Fibroblast of skin of abdomen (primary cell): ENCODE results near the gene IL24.
A peak's percentile ranks its signal among the peaks of the same experiment; 100 is the strongest.

ENCODE experiments used
- DNase-seq: peaks from one replicate; pipeline ENCODE4 v3.0.0-alpha.2; 2013

Gene IL24

DNA sequence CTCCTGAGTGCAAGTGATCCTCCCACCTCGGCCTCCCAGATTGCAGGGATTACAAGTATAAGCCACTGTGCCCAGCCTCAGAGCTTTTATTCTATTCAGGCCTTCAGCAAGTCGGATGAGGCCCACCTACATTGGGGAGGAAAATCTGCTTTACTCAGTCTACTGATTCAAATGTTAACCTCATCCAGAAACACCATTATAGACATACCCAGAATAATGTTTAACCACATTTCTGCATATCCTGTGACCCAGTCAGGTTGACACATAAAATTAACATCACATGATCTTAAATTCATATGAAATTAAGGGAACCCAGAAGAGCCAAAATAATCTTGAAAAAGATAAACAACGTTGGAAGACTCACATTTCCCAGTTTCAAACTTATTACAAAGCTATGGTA, 16.9 kb upstream of the IL24 start:
- no peak for DNase-seq

DNA sequence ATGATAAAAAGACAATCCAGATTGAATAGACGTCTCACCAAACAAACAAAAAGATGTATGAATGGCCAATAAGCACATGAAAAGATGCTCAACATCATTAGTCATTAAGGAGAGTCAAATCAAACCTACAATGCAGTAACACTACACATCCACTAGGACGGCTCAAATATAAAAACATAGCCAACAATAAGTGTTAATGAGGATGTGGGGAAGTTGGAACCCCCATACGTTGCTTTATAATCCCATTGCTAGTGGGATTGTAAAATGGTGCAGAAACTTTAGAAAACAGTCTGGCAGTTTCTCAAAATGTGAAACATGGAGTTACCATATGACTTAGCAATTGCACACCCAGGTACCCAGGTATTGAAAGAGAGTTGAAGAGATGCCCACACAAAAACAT, 14.7 kb upstream of the IL24 start:
- DNase-seq, result no peak

DNA sequence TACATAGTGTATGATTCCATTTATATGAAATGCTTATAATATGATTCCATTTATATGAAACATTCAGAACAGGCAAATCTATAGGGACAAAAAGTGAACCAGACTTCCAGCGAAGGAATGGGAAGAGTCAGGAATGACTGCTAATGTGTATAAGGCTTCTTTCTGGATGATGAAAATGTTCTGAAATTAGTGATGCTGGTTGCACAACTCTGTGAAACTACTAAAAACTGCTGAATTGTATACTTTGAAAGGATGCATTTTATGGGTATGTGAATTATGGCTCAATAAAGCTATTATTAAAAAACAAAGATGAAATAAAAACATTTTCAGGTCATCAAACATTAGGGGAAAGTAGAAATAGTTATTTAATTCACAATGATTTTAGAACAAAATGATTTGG, 14.1 kb upstream of the IL24 start:
- DNase-seq, result no peak

DNA sequence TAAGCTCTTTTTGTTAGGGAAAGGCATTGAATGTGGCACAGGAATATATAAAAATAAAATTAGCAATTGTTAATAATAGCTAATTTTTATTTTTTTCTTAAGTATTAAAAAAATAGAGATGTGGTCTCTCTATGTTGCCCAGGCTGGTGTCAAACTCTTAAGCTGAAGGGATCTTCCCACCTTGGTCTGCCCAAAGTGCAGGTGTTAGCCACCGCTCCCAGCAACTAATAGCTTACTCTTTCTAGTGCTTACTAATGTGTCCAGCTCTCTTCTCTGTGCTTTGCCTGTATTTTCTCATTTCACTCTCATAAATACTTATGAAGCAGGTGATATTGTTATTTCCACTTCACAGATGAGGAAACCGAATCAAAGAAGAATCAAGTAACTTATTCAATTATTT, 13.4 kb upstream of the IL24 start:
- DNase-seq, result no peak

DNA sequence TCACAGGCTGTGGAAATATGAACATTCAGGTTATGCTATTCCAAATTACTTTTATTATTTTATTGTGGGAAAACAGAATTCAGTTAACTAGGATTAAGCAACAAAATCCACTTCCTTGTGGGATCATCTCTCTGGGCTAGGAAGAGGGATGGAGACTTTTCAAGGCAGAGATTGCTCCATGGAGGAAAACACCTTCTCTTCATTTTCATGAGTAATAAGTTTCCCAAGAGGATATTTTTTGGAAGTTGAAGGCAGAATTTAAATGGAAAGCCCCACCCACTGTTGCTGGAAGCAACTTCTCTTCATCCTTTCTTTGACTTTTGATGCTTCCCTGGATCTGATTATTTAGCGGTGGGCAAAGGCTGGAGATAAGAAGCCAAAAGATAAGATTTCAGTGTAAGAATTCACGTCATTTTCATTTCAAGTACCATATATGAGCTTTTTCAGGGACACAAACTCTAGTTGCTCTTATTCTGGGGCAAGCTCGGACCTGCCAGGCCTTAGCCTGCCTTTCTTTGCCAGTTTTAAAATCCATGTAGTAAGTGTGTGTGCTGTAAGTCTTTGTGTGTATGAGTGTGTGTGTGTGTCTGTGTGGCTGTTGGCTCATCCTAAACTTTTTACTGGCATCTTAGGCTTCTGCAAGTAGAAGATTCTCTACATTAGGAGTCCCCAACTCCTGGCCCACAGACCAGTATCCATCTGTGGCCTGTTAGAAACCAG, 11.7 kb upstream of the IL24 start:
- DNase-seq, result no peak

DNA sequence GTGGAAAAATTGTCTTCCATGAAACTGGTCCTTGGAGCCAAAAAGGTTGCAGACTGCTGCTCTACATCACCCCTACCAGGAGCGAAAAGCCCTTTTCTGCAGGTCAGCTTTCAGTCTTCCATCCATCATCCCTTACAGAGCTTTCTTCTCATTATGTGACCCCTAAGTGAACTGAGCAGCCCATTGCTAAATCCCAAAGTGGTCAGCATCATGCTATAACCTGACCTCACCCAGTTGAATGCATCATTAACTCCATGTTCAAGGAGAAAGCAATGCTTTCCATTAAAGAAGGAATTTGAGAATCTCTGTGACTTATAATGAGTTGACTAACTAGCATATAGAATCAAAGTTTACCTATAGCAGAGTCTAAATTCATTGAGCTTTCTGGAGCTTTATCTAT, 10.4 kb upstream of the IL24 start:
- no peak for DNase-seq

DNA sequence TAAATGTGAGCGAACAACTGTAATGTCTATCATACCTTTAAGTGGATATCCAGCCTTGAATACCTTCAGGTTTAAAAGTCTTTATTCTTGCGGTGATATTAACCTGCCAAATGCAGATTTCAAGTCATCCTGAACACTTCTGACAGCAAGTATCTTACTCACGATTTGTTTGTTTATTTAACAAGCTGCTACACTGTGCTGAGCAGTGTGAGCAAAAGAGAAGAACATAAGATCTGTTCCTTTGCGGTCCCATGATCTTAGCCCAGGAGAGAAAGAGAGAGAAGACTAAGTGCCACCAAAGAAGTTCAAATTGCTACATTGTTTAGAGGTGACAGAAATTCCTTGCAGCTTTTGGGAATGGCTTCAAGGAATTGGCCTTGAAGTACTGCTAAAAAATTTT, 9.5 kb upstream of the IL24 start:
- no peak for DNase-seq

DNA sequence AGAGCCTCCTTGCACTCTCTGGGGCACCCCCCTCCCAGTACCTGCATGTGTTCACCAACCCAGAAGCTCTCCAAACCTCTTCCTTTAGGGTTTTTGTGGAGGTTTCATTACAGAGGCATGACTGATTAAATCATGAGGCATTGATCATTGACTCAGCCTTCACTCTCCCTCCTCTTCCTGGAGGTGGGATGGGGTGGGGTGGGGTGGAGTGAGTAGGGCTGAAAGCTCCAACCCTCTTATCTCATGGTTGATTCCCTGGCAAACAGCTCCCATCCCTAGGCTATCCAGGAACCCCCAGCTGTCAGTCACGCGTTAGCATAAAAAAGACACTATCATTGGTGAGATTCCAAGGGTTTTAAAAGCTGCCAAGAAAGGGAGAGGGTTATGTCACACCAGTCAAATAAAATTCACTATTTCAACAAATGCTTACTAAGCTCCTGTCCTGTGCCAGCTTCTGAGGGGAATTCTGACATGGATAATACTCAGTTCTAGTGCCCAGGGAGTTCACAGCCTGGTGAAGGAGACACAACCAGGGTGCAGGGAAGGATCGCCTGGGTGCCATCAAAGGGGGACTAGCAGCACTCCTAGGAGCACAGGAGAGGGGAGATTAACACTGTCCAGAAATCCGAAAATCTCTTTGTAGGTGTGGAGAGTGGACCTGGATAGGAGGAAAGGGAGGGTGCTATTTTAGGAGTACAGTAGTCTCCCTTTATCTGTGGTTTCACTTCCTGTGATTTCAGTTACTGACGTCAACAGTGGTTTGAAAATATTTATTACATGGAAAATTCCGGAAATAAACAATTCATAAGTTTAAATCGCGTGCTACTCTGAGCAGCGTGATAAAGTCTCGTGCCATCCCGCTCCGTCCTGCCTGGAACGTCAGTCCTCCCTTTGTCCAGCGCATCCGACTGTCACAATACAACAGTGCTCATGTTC, 6.8 kb upstream of the IL24 start:
- DNase-seq, result peak; percentile 41

DNA sequence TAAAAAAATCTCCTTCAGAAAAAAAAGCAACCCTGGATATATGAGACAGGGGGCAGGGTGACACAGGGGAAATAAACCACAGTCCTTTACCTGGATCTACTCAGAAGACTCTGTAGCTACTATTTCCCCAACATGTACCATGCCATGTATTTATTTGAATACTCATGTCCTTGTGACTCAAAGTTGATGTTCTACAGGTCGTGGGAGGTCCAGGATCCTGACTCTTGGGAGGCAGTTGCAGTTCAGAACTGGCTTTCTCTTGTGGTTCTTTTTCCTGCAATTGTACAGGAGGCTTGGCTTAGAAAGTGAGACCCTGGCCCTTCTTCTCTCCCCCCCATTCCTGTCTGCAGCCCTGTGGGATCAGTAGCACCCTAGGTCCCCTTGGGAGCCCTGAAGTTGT, 5.8 kb upstream of the IL24 start:
- no peak for DNase-seq

DNA sequence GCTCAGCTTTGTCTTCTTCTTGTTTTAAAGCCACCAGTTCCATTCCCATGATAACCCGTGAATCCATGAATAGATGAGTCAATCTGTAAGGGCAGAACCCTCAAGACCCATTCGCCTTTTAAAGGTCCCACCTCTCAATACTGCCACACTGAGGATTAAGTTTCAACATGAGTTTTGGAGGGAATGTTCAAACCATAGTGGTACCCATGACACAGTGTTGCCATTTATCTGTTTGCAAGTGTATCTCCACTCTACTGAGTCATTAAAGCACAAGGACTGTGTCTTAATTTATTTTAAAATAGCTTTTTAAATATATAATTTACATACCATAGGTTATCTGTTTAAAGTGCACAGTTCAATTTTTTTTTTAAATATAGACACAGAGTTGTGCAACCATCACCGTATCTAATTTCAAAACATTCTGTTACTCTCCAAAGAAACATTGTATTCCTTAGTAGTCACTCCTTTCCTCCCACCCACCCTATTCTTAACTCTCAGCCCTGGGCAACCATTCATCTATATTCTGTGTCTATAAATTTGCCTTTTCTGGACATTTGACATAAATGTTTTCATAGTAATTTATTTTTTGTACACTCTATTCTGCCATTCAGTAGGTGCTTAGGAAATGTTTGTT, 4.8 kb upstream of the IL24 start:
- peak; percentile 55 for DNase-seq

DNA sequence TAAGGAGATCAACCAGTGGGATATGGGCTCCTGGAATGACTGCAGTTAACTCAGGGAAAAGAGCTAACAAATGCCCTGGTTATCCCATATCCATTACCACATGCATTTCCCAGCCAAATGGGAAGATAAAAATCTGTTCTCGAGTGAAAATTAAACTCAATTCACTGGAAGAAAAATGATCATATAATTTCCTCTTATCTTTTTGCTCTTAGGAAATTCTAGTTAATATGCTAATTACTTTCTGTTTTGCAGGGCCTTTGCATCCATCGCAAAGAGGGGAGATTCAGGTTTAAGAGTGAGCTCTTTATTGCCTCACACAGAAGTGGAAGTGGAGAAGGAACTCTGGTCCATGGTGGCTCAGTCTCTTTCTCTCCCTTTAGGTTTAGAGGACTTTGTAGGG, 3.9 kb upstream of the IL24 start:
- no peak for DNase-seq

DNA sequence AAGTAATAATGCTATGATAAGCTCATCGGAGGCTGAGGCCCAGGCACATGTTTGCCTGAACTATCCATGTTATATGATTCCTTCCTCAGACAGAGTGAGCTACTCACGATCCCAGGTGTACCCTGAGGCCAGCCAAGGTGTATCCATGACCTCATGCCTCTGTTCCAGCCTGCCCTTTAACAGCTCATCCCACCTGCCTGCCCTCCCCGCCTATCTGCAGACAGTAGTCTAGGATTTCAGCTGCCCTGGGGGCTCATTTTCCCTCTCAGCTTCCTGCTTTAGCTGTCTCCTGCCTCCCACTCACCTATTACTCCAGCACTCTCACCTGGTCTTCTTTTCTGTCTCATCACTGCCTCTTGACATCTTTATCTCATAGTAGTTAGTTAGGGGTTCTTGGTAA, 1.9 kb upstream of the IL24 start:
- DNase-seq, result no peak

DNA sequence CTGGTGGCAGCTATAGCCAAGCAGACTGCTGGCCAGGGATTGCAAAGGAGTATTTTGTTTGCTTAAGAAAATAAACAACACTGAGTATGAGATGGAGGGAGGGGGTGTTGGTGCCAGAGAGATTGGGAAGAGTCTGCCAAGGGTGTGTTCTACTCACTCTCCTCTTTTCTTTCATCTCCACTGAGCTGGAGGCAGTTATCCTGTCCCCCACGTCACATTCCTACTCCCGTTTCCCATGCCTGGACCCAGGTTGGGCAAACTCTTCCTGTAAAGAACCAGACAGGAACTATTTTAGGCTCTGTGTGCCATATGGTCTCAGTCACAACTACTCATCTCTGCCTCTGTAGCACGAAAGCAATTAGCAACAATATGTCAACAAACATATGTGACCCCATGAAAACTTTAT, 1.4 kb upstream of the IL24 start:
- peak; percentile 39 for DNase-seq

DNA sequence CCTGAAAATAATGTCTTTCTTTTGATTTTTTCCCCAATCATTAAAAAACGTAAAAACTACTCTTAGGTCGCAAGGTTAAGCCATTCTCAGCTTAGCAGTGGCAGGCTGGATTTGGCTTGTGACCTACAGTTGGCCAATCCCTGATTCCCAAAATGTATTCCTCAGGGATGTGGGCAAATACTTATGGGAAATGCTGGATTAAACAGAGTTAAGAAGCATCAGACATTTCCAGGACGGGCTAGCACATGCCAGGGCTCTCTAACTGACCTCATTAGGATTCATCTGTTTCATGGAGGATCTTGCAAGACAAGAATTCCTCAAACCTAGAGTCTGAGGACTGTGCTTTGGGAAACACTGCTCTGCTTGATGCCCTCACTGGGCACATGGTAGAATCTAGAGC, 982 bp upstream of the IL24 start:
- no peak for DNase-seq

DNA sequence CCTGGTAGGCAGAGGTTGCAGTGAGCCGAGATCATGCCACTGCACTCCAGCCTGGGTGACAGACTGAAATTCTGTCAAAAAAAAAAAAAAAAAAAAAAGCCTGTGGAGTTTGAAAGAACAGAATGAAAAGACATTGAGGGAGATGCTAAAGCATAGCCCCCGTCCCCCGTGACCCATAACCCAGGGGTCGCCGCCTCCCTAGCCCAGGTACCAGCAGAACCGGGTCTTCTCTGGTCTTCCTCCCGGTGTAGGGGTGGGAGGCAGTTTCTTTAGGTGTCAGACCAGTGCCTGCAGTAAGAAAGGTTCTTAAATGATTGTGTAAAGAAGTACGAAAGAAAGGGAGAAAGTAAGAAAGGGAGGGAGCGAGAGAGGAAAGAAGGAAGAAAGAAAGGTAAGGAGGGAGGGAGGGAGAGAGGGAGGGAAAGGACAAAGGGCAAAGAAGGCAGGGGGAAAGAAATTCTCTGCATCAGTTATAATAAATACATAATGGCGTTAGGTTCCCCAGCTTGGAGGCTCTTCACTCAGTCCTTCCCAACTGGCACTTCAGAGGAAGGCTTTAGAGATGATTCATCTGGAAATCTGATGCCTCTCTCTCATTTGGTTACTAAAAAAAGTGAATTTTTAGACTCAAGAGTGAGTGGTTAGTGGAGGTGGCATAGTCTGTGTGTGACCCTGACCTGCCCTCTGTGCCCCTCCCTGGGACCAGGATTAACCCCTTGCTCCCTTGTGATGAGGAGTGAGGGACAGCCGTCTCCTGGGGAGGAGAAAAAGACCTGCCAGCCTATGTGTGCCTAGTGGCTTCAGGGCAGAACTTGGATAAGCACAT, 1.1 kb downstream of the IL24 start:
- DNase-seq, result peak; percentile 71

DNA sequence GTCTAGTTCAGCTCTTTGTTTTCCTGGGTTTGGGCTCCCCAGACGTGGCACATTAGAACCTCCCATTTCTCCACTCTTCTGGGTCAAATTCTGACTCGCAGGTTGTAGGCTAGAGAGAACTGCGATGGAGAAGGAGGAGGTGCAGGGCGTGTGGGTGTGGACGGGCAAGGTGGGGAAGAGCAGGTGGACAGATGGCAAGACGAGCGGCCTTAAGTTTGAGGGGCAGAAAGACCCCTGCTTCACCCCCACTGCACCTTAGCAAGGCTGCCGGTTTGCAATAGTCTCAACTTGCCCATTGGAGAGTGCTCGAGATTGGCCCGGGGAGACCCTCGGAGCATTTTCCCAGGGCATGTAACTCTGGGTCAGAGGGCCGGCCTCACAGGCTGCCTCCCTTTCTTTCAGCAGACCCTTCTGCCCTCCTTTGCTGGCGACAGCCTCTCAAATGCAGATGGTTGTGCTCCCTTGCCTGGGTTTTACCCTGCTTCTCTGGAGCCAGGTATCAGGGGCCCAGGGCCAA, 1.7 kb downstream of the IL24 start:
- DNase-seq, result no peak

DNA sequence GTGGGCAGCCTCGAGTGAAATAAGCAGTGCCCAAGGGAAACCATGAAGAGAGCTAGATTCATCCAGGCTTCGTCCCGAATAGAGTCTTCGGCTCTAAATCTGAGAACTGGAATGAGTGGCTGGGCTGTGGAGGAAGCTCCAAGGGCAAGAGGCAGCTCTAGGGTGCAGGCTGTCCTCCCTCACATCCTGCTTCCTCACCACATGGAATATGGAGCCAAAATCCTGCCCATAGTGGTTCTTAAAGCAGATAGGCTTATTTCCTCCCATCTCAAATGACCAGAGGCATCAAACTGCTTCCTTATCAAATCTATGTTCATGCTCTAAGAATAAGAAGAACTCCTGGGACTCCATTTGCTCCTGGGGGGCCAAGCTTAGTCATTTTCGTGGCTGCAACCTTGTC, 2.5 kb downstream of the IL24 start:
- DNase-seq, result no peak

DNA sequence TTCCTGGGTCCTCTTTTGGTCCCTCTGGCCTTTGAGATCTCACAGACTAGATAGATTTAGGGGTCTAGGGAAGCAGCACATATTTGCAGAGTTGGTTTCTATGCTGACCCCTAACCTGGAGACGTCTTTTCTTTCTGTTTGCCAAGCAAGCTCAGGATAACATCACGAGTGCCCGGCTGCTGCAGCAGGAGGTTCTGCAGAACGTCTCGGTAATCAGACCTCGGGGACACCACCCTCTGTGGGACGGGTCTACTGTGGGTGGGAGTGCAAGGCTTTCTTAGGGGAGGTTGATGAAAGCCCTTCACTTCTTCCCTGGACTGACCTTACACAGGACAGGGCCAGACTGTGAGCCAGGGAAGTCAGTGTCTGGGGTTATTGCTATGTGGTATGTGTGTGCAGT, 2.9 kb downstream of the IL24 start:
- DNase-seq, result no peak

DNA sequence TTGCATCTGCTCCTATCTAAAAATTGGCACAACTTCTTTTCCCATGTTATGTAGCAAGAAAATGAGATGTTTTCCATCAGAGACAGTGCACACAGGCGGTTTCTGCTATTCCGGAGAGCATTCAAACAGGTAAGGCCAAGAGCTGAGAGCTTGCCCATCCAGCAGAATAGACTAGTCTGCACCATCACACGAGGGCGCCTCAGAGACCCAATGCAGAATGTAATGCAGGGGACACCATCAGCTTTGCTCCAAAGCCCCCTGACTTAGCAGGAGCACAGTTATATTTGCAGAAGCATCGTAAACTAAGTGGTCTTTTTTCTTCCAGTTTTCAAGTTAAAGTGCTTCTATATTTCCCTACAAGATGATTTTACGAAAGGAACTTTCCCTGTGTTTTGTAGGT, 4.7 kb downstream of the IL24 start:
- no peak for DNase-seq

DNA sequence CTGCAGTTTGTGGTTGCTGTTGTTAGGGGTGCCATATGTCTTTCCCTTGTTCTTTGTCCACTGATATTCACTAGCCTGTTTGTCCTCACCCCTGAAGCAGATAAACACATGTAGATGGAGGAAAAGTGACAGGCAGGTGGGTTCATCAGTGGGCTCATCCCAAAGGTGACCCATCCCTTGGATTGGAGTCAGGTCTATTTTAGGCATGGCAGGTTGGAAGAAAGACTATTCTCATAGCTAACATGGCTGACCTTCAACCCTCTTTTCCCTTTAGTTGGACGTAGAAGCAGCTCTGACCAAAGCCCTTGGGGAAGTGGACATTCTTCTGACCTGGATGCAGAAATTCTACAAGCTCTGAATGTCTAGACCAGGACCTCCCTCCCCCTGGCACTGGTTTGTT, 5.5 kb downstream of the IL24 start:
- DNase-seq, result no peak

DNA sequence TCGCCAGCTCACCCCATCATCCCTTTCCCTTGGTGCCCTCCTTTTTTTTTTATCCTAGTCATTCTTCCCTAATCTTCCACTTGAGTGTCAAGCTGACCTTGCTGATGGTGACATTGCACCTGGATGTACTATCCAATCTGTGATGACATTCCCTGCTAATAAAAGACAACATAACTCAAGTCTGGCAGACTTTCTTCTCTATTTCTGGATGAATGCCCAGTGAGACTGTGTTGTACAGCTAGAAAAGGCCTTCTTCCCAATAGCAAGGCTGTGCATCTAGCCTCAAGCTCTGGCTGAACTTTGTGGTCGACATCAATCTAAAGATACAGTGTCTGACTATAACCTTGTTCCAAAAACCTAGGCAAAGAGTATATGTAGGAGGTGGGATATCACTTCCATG, 6.4 kb downstream of the IL24 start:
- DNase-seq, result peak; percentile 39

DNA sequence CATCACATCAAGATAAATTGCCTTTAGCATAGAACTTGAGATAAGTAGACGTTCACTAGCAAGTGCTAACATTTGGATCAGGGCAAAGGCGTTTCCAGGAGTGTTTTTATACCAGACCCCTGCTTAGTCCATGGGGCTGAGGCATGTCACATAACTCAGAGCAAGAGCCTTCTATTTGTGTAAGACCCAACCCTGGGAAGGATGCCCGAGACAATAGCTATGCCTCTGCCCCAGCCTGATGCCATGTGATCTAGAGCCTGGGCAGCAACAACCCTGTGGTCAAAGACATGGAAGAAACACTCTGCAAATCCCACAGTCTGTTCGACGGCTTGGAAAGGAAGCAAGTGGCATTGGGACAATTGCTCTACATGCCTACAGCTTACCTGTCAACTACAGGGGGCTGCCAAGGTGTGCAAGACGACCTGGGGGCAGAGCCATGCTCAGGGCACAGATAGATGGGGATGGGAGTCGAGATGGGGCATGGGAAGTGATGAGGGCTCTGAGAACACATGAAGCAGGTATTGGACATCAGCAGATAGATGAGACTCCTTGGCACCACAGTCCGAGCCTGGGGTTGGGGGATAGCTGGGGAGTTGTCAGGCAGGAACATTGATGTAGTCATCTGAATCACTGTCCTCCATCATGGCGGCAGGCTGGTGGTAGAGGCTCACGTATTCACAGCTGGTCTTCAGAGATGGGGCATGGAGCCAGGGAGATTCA, 7.3 kb downstream of the IL24 start:
- no peak for DNase-seq
